ENCODE data around the gene WDR45B.

GRCh38 chr17:82605939-82606600, 42.2 kb downstream of the WDR45B start:
- TF ChIP-seq CTCF (IDR thresholded peaks at IDR 0.05) (no peak), ZFX (IDR thresholded peaks at IDR 0.05; ENCODE audit: borderline replicate concordance) (no peak)
